Measurements from ENCODE around the gene ZNF772. TPM values are rescaled to one million over a fixed set of nuclear protein-coding genes. Genes with fewer than 3 reads are reported as not detected.

The ZNF772 gene
- total RNA-seq, 1 donor from 2014 or later, result 10.1 TPM

- H3K9me3 Mint-ChIP-seq (ENCODE audit: low read depth), result peaks cover 38% of the 10 kb centered on the region
- DNase-seq (ENCODE audit: low spot score, unreplicated experiment), result no peak
- H3K4me1 Mint-ChIP-seq (ENCODE audit: low read depth), result no peaks in the 10 kb centered on the region
- no peaks in the 10 kb centered on the region for H3K27me3 Mint-ChIP-seq
- TF ChIP-seq CTCF (IDR thresholded peaks at IDR 0.05; ENCODE audit: unreplicated experiment), result no peak
- H3K4me3 Mint-ChIP-seq (ENCODE audit: low read depth), result no peak overlapping the region
- H3K27ac Mint-ChIP-seq, result no peak overlapping the region
- peaks cover 62% of the 10 kb centered on the region for H3K36me3 Mint-ChIP-seq (ENCODE audit: insufficient read depth)
Measured at GRCh38 chr19:57419439-57419838, 57.9 kb downstream of the ZNF772 start.

Other genes with a start within 250 kb of the ZNF772 start
- 0.89 and 1.6 TPM in 2 replicates for gene AURKC, start 246.5 kb downstream of the ZNF772 start, total RNA-seq
- gene ZNF805, start 236.9 kb downstream of the ZNF772 start, total RNA-seq, result 15.6 and 16.3 TPM in 2 replicates
- 58.3 and 61.3 TPM in 2 replicates for gene ZNF460, start 197.1 kb downstream of the ZNF772 start, total RNA-seq
- gene ZNF543, start 157.1 kb downstream of the ZNF772 start, total RNA-seq, result 10.1 and 10.5 TPM in 2 replicates
- gene ZNF304, start 126.3 kb downstream of the ZNF772 start, total RNA-seq, result 11.8 TPM in 2 replicates
- 12.9 and 13.9 TPM in 2 replicates for gene TRAPPC2B, start 114.0 kb downstream of the ZNF772 start, total RNA-seq
- gene ZNF547, start 114.0 kb downstream of the ZNF772 start, total RNA-seq, result 5.7 and 6.1 TPM in 2 replicates
- gene ZNF548, start 87.7 kb downstream of the ZNF772 start, total RNA-seq, result 30.7 and 31.9 TPM in 2 replicates
- gene ZNF17, start 66.4 kb downstream of the ZNF772 start, total RNA-seq, result 14.7 and 17.7 TPM in 2 replicates
- gene ZNF749, start 42.2 kb downstream of the ZNF772 start, total RNA-seq, result 25.1 and 32.7 TPM in 2 replicates
- 0.64 and 0.84 TPM in 2 replicates for gene VN1R1, start 20.4 kb downstream of the ZNF772 start, total RNA-seq
- gene ZNF419, start 10.2 kb upstream of the ZNF772 start, total RNA-seq, result 20.3 and 23.4 TPM in 2 replicates
- 8.4 and 8.7 TPM in 2 replicates for gene ZNF773, start 22.4 kb upstream of the ZNF772 start, total RNA-seq
- 11.5 and 11.6 TPM in 2 replicates for gene ZNF549, start 49.8 kb upstream of the ZNF772 start, total RNA-seq
- gene ZNF550, start 82.3 kb upstream of the ZNF772 start, total RNA-seq, result 15.7 and 15.9 TPM in 2 replicates
- gene ZNF416, start 101.3 kb upstream of the ZNF772 start, total RNA-seq, result 7.2 and 8.6 TPM in 2 replicates
- gene ZIK1, start 106.6 kb upstream of the ZNF772 start, total RNA-seq, result 12.9 and 13.7 TPM in 2 replicates
- gene ZNF530, start 122.3 kb upstream of the ZNF772 start, total RNA-seq, result 4.4 and 4.9 TPM in 2 replicates
- gene ZNF134, start 136.7 kb upstream of the ZNF772 start, total RNA-seq, result 24.9 and 26.8 TPM in 2 replicates
- gene ZNF211, start 155.6 kb upstream of the ZNF772 start, total RNA-seq, result 25.1 and 26.0 TPM in 2 replicates
- not detected in 2 replicates for gene ZSCAN4, start 191.4 kb upstream of the ZNF772 start, total RNA-seq
- gene ZNF551, start 204.4 kb upstream of the ZNF772 start, total RNA-seq, result 10.9 and 13.6 TPM in 2 replicates
- gene ZNF154, start 231.6 kb upstream of the ZNF772 start, total RNA-seq, result 39.0 and 43.3 TPM in 2 replicates

All from progenitor cell of endocrine pancreas (in vitro differentiated cells).